PC-9 (cell line): ENCODE data around the gene CDC5L. TPM values are rescaled to one million over a fixed set of nuclear protein-coding genes. Genes with fewer than 3 reads are reported as not detected.

Experiments used
- BruUV-seq: library from RNA; stranded (reverse); fragments of 400-500 nt; replicated peaks from 2 replicates; lab custom pipeline; 2021; lab: Mats Ljungman, UMichigan
- CTCF ChIA-PET: fragments of 300-600 bp; sonication (Branson Sonifier 250); formaldehyde crosslinking; loops from one replicate; lab custom pipeline; 2022; ENCODE audit warnings: antibody characterized with exemption; lab: Charles Lee
- POLR2A ChIA-PET: fragments of 300-600 bp; sonication (Branson Sonifier 250); formaldehyde crosslinking; loops from one replicate; lab custom pipeline; 2022; ENCODE audit warnings: antibody characterized with exemption; ENCODE audit not compliant: unreplicated experiment; lab: Charles Lee
- DNase-seq, 2 experiments: peaks; one replicate each; pipeline versions ENCODE4 v3.0.0 to v3.0.0-alpha.2; 2015 to 2022; ENCODE audit warnings: mixed read lengths in 1 of 2
- H2AFZ ChIP-seq: fragments of 200-600 bp; sonication (generic); 2 replicates; pipeline ENCODE4 v1.8.1; 2017; ENCODE audit warnings: antibody characterized with exemption
- H3F3A ChIP-seq: fragments of 200-600 bp; sonication (generic); 2 replicates; pipeline ENCODE4 v1.8.1; 2017; ENCODE audit warnings: antibody characterized with exemption, mild to moderate bottlenecking, low read depth; ENCODE audit not compliant: insufficient read depth
- H3K27ac ChIP-seq: fragments of 200-600 bp; sonication (generic); 2 replicates; pipeline ENCODE4 v1.6.1; 2016; ENCODE audit warnings: mixed run types
- H3K27me3 ChIP-seq: fragments of 200-600 bp; sonication (generic); 2 replicates; pipeline ENCODE4 v1.6.1; 2016; ENCODE audit warnings: low read depth, mixed run types; ENCODE audit not compliant: insufficient read depth
- H3K36me3 ChIP-seq: fragments of 200-600 bp; sonication (generic); 2 replicates; pipeline ENCODE4 v1.6.1; 2016; ENCODE audit warnings: low read depth, mixed run types
- H3K4me1 ChIP-seq: fragments of 200-600 bp; sonication (generic); replicated peaks from 2 replicates; pipeline ENCODE4 v1.6.1; 2016; ENCODE audit warnings: mixed run types; ENCODE audit not compliant: insufficient read depth
- H3K4me2 ChIP-seq: fragments of 200-600 bp; sonication (generic); 2 replicates; pipeline ENCODE4 v1.6.1; 2017; ENCODE audit warnings: mixed run types
- H3K4me3 ChIP-seq: fragments of 200-600 bp; sonication (generic); 2 replicates; pipeline ENCODE4 v1.6.1; 2016; ENCODE audit warnings: mixed run types
- H3K79me2 ChIP-seq: fragments of 200-600 bp; sonication (generic); 2 replicates; pipeline ENCODE4 v1.6.1; 2017; ENCODE audit warnings: low read depth, mixed run types
- H3K9me2 ChIP-seq: fragments of 200-600 bp; sonication (generic); 2 replicates; pipeline ENCODE4 v1.8.1; 2017; ENCODE audit warnings: mild to moderate bottlenecking; ENCODE audit not compliant: insufficient read depth
- H3K9me3 ChIP-seq: fragments of 200-600 bp; sonication (generic); 2 replicates; pipeline ENCODE4 v1.8.1; 2016; ENCODE audit warnings: low read depth; ENCODE audit not compliant: insufficient read depth
- H4K20me1 ChIP-seq: fragments of 200-600 bp; sonication (generic); 2 replicates; pipeline ENCODE4 v1.8.1; 2017; ENCODE audit not compliant: insufficient read depth
- CTCF ChIP-seq: fragments of 200-600 bp; sonication (generic); conservative IDR thresholded peaks from 2 replicates; pipeline ENCODE4 v1.6.1; 2017; ENCODE audit warnings: mixed run types, antibody characterized with exemption, mild to moderate bottlenecking, moderate library complexity
- EZH2 ChIP-seq: fragments of 200-600 bp; sonication (generic); IDR thresholded peaks from 2 replicates; pipeline ENCODE4 v1.8.0; 2017; ENCODE audit warnings: antibody characterized with exemption, low read depth
- intact Hi-C: fragments of 100-400 bp; cut with micrococcal nuclease; formaldehyde crosslinking; loops from one replicate; pipeline ENCODE4 v1.10.0; 2022; ENCODE audit not compliant: unreplicated experiment
- total RNA-seq: library from RNA; stranded (reverse); gene quantifications from 2 replicates; pipeline ENCODE4 v1.2.3, GENCODE V29; 2021

Gene CDC5L
- total RNA-seq, 1 experiment from 2014 or later = 24.0 TPM

GRCh38 chr6:44463728-44464450 lies 76.4 kb downstream of the CDC5L start:
- no peaks in the 10 kb centered on the region for H3K4me1 ChIP-seq
- no peaks in the 10 kb centered on the region for H4K20me1 ChIP-seq
- no peaks in the 10 kb centered on the region for H3K36me3 ChIP-seq
- ChIA-PET CTCF (no interaction called here), POLR2A (no interaction called here)
- no peak overlapping the region for H3K4me3 ChIP-seq
- no peaks in the 10 kb centered on the region for H3K79me2 ChIP-seq
- no peaks in the 10 kb centered on the region for H3K27me3 ChIP-seq
- no peak for TF ChIP-seq EZH2
- TF ChIP-seq CTCF = no peak
- intact Hi-C loops = no loop called here
- no peaks in the 10 kb centered on the region for H3K9me3 ChIP-seq
- no peak overlapping the region for H3K27ac ChIP-seq
- H3K4me2 ChIP-seq = no peak overlapping the region
- H3F3A ChIP-seq = no peaks in the 10 kb centered on the region
- BruUV-seq = no TSS peak
- DNase-seq = no peak
- no peak overlapping the region for H2AFZ ChIP-seq
- H3K9me2 ChIP-seq = no peaks in the 10 kb centered on the region

- Histone ChIP-seq H3K79me2 (no peaks in the 10 kb centered on the region), H3K27me3 (no peaks in the 10 kb centered on the region), H3K9me2 (no peaks in the 10 kb centered on the region), H3K36me3 (no peaks in the 10 kb centered on the region), H3K27ac (no peak overlapping the region), H3K4me1 (no peaks in the 10 kb centered on the region), H4K20me1 (no peaks in the 10 kb centered on the region), H3K9me3 (no peaks in the 10 kb centered on the region), H3F3A (no peaks in the 10 kb centered on the region), H2AFZ (no peak overlapping the region), H3K4me3 (no peak overlapping the region), H3K4me2 (no peak overlapping the region)
- CTCF ChIA-PET = no interaction called here
- no peak for DNase-seq
- TF ChIP-seq EZH2 (no peak), CTCF (no peak)
- POLR2A ChIA-PET = interaction anchor here (0.5 to 0.7 kb wide), 2 partner anchors 29 to 956 kb away, joined by 4 to 5 read pairs; no protein-coding TSS in a partner anchor
- BruUV-seq = no TSS peak
- intact Hi-C loops = no loop called here
These were observed 77.2 kb downstream of the CDC5L start for GRCh38 chr6:44464527-44465310.

GRCh38 chr6:44466955-44467354 lies 79.4 kb downstream of the CDC5L start:
- no peaks in the 10 kb centered on the region for H3K9me2 ChIP-seq
- CTCF ChIA-PET = no interaction called here
- H3K27me3 ChIP-seq = no peaks in the 10 kb centered on the region
- H3K4me3 ChIP-seq = no peak overlapping the region
- H3K27ac ChIP-seq = no peak overlapping the region
- H3F3A ChIP-seq = no peaks in the 10 kb centered on the region
- no peaks in the 10 kb centered on the region for H4K20me1 ChIP-seq
- H2AFZ ChIP-seq = no peak overlapping the region
- BruUV-seq = no TSS peak
- intact Hi-C loops = no loop called here
- no peaks in the 10 kb centered on the region for H3K36me3 ChIP-seq
- no peak for DNase-seq
- H3K4me2 ChIP-seq = no peak overlapping the region
- no peaks in the 10 kb centered on the region for H3K79me2 ChIP-seq
- H3K4me1 ChIP-seq = no peaks in the 10 kb centered on the region
- no peaks in the 10 kb centered on the region for H3K9me3 ChIP-seq
- POLR2A ChIA-PET = no interaction called here
- TF ChIP-seq CTCF = no peak
- no peak for TF ChIP-seq EZH2
